ENCODE results near the gene ANKS1B.

Gene ANKS1B

GRCh38 chr12:98771811-98772752, 1212.7 kb downstream of the ANKS1B start:
- TF ChIP-seq GATA3 (IDR thresholded peaks at IDR 0.05; ENCODE audit: low read depth, low read length), result no peak
- TF ChIP-seq GATA2 (IDR thresholded peaks at IDR 0.05; ENCODE audit: low read depth, low read length), result no peak

DNA sequence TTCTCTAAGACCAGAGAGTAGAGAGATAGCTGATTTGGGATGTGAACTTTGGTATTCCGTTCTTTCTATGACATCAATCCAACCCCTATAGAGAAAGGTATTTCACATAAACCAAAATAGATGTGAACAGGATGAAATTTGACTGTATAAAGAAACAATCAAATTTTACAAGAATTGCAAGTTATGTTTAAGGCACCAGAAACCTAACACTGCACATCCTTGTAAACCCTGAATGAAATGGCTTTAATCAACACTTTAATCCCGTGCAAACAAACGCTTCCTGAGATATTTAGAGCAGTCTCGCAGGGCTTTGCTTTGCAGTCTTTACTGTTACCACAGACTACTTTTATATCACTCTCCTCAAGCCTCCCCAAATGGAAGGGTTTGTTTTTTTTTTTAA, 1214.5 kb downstream of the ANKS1B start:
- TF ChIP-seq GATA2 (IDR thresholded peaks at IDR 0.05; ENCODE audit: low read depth, low read length) (no peak), GATA3 (IDR thresholded peaks at IDR 0.05; ENCODE audit: low read depth, low read length) (no peak)

DNA sequence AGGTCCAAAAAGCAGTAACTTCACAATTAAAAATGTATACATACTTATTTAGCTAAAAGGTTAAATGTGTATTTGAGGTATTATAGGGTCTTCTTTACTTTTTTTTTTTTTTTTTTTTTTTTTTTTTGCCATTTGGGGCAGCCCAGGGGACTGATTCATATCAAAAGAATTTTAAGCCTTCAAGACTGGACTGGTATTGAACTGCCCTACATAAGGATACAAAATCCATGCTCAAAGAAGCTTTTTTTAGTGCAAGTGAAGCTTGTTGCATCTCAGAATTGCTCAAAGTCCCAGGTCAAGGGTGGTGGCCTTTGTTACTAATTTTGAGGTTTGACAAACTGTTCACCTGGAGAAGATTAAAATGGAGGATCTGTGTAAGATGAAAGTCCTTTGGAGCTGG, 1215.7 kb downstream of the ANKS1B start:
- TF ChIP-seq GATA3 (IDR thresholded peaks at IDR 0.05; ENCODE audit: low read depth, low read length) (no peak), GATA2 (IDR thresholded peaks at IDR 0.05; ENCODE audit: low read depth, low read length) (no peak)

DNA sequence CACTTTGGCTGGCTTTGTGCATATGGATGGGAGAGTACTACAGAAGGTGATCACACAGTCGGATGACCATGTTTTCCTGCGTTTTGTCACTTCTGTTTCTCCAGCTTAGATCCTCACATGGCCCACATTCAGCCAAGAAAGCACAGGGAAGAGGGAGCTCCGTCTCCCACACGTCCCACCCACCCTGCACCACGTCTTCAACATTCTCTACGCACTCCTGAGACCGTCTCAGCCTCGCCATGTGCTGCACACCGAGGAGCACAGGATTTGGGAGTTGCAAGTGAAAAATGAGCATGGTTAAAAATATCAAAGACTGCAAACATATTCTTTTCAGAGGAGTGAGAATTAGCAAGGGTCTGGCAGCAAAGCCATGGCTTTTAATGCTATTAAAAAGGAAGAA, 1217.5 kb downstream of the ANKS1B start:
- TF ChIP-seq GATA2 (IDR thresholded peaks at IDR 0.05; ENCODE audit: low read depth, low read length) (no peak), GATA3 (IDR thresholded peaks at IDR 0.05; ENCODE audit: low read depth, low read length) (no peak)

- TF ChIP-seq GATA3 (IDR thresholded peaks at IDR 0.05; ENCODE audit: low read depth, low read length) (no peak), GATA2 (IDR thresholded peaks at IDR 0.05; ENCODE audit: low read depth, low read length) (no peak)
These were observed 1221.1 kb downstream of the ANKS1B start for GRCh38 chr12:98763656-98764055.

- TF ChIP-seq GATA2 (IDR thresholded peaks at IDR 0.05; ENCODE audit: low read depth, low read length) (no peak), GATA3 (IDR thresholded peaks at IDR 0.05; ENCODE audit: low read depth, low read length) (no peak)
These were observed 1226.4 kb downstream of the ANKS1B start for GRCh38 chr12:98758331-98758730.

DNA sequence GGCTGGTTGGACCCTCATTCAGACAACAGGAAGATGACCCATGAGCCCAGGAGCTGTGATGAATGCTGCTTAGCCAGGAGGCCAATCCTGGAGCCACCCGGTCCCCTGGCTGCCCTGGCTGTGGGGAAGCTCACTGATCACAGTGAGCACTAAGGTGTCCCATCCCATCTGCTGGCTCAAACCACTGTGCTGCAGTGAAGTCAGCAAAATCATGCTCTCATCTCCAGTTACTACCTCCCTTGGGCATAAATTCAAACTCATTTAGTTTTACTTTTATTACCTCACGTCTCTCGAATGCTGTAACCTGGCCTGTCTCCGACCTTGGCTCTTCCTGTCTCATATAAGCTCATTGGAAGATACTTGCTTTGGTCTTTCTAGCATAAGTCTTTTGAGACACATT, 1227.3 kb downstream of the ANKS1B start:
- TF ChIP-seq GATA3 (IDR thresholded peaks at IDR 0.05; ENCODE audit: low read depth, low read length) (no peak), GATA2 (IDR thresholded peaks at IDR 0.05; ENCODE audit: low read depth, low read length) (no peak)

- TF ChIP-seq GATA2 (IDR thresholded peaks at IDR 0.05; ENCODE audit: low read depth, low read length) (no peak), GATA3 (IDR thresholded peaks at IDR 0.05; ENCODE audit: low read depth, low read length) (no peak)
These were observed 1230.6 kb downstream of the ANKS1B start for GRCh38 chr12:98754095-98754494.

DNA sequence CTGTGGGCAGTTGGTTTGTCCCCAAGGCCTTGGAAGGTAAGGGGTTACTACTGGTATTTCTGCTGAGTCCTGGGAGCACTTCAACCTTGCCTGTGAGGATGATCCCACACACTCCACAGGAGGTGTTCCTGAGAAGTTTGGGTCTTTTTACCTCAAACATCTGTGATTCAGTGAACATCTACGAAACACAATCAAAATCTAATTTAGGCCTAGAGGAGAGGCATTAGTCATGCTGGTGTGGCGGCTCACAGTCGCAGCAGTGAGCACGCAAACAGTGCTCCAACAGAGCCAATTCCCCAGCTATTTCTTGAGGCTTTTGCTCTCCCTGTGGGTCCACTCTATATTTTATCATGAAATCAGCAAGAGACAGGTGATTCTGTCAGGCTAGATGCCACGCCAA, 1232.0 kb downstream of the ANKS1B start:
- TF ChIP-seq GATA2 (IDR thresholded peaks at IDR 0.05; ENCODE audit: low read depth, low read length) (no peak), GATA3 (IDR thresholded peaks at IDR 0.05; ENCODE audit: low read depth, low read length) (no peak)

GRCh38 chr12:98751580-98752115, 1233.1 kb downstream of the ANKS1B start:
- TF ChIP-seq GATA2 (IDR thresholded peaks at IDR 0.05; ENCODE audit: low read depth, low read length) (peak; percentile 77), GATA3 (IDR thresholded peaks at IDR 0.05; ENCODE audit: low read depth, low read length) (peak; percentile 72)

DNA sequence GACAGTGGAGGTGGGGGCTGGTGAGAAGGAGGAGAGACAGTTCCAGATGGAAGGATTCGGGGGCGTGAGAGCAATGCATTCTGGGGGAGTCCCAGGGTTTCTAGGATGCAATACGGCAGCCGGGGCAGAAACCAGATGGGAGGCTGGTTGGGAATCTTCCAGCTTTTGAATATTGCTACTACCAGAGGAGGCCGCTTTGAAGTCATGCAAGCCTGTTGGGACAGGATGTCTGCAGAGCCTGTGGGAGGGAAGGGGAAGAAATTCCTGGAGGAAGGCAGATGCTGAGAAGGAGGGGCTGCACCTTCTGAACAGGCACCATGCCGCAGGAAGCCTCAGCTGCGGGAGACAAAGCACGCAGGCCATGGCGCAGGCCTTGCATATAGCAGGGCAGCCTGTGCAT, 1234.2 kb downstream of the ANKS1B start:
- TF ChIP-seq GATA3 (IDR thresholded peaks at IDR 0.05; ENCODE audit: low read depth, low read length), result no peak
- no peak for TF ChIP-seq GATA2 (IDR thresholded peaks at IDR 0.05; ENCODE audit: low read depth, low read length)

DNA sequence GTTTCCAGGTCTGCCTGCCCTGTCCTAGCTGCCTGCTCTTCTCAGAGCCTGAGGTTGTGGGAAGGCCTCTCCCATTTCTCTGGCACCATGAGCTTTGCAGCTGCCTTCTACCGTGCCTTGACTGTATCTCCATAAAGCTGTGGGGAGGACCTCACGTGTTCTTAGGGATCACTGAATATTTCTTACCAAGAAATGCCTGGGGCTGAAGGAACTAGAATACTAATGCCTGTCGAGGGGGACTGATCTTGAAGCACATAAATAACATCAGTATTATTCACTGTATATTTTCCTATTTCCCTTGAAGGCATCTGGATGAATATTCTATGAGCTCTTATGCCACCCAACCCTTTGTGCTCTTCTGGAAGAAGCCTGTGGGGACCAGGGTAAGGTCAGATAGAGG, 1236.3 kb downstream of the ANKS1B start:
- TF ChIP-seq GATA3 (IDR thresholded peaks at IDR 0.05; ENCODE audit: low read depth, low read length) (no peak), GATA2 (IDR thresholded peaks at IDR 0.05; ENCODE audit: low read depth, low read length) (no peak)

GRCh38 chr12:98745578-98746391, 1239.0 kb downstream of the ANKS1B start:
- TF ChIP-seq GATA2 (IDR thresholded peaks at IDR 0.05; ENCODE audit: low read depth, low read length), result no peak
- TF ChIP-seq GATA3 (IDR thresholded peaks at IDR 0.05; ENCODE audit: low read depth, low read length), result no peak

DNA sequence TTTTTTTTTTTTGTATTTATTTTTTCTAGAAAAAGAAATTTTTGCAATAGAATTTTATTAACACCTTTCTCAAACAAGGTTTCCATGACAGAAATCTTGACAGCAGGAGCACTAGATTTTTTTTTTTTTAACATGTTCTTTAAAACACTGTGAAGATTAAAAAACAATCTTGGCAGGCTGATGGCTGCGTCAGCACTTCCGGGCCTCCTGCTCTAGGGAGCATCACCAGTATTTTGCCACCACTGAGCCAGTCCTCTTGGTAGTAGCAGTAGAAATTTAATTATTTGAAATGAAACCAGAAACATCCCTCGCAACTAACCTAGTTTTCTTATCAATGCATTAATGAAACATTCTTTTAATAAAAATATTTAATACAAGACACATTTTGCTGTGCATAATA, 1240.1 kb downstream of the ANKS1B start:
- TF ChIP-seq GATA2 (IDR thresholded peaks at IDR 0.05; ENCODE audit: low read depth, low read length) (no peak), GATA3 (IDR thresholded peaks at IDR 0.05; ENCODE audit: low read depth, low read length) (no peak)

Measured in SH-SY5Y (cell line).